IPS-15b (cell line): Measurements from ENCODE around the gene TRIM10.
"Not testable (repeated sequence)": the region's sequence is repeated elsewhere in the genome, so short reads cannot be mapped to it uniquely, and the experiment has no call there.

ENCODE experiments used
- H3K27me3 ChIP-seq: one replicate; pipeline ENCODE4 v1.6.1; 2013; ENCODE audit warnings: low read length; ENCODE audit not compliant: control insufficient read depth, insufficient read depth
- H3K36me3 ChIP-seq: one replicate; pipeline ENCODE4 v1.6.1; 2013; ENCODE audit warnings: low read length; ENCODE audit not compliant: control insufficient read depth, insufficient read depth
- H3K4me1 ChIP-seq: one replicate; pipeline ENCODE4 v1.6.1; 2013; ENCODE audit warnings: mild to moderate bottlenecking, low read length; ENCODE audit not compliant: control insufficient read depth, insufficient read depth
- H3K4me3 ChIP-seq: one replicate; pipeline ENCODE4 v1.5.1; 2013; ENCODE audit warnings: low read depth, low read length
- H3K9ac ChIP-seq: one replicate; pipeline ENCODE4 v1.6.1; 2013; ENCODE audit warnings: low read depth, mild to moderate bottlenecking, low read length
- H3K9me3 ChIP-seq: one replicate; pipeline ENCODE4 v1.6.1; 2013; ENCODE audit warnings: mild to moderate bottlenecking, low read length; ENCODE audit not compliant: control insufficient read depth, insufficient read depth

The TRIM10 gene

DNA sequence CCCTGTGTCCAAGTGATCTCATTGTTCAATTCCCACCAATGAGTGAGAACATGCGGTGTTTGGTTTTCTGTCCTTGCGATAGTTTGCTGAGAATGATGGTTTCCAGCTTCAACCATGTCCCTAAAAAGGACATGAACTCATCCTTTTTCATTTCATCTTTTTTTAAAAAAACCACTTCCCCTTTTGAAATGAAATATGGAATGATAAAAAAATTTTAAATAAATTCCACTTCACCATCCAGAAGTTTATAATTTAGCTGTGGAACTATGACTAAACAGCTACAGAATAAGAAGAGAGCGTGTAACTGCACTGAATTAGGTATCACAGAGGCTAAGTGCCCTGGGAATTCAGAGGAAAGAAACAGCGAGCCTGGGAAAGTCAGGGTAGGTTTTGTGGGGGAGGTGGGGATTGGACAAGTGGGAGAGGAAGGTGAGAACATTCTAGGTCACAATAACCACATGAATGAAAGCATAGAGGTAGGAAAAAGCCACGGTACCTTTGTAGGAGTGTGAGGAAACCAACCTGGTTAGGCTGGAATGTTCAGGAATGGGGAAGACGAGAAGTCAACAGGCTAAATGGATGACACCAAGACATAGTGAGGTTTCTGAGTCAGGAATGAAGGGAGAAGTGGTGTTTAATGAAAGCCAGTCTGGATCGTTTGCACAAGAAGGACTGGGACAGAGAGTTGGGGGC, 11.0 kb downstream of the TRIM10 start:
- no peak overlapping the region for H3K9ac ChIP-seq
- peaks cover 3% of the 10 kb centered on the region for H3K27me3 ChIP-seq
- H3K4me3 ChIP-seq: no peak overlapping the region
- H3K9me3 ChIP-seq: no peaks in the 10 kb centered on the region
- no peaks in the 10 kb centered on the region for H3K36me3 ChIP-seq
- H3K4me1 ChIP-seq: no peaks in the 10 kb centered on the region

DNA sequence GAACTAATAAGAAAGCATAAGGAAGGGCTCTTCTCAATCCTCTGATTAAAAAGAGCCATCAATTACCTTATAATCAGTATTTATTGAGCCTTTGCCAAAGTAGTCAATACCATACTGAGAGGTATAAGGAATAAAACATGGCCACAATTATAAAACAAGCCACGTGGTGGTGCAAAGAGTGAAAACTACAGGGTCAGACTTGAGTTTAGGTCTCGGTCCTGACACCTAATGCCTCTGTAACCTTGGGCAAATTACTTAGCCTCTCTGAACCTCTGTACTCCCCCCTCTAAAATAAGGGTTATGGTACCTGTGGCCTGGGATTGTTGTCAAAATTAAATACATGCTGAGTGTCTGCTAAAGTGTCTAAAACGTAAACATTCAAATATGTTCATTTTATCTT, 11.8 kb downstream of the TRIM10 start:
- Histone ChIP-seq H3K4me3 (no peak overlapping the region), H3K9ac (no peak overlapping the region), H3K36me3 (no peaks in the 10 kb centered on the region), H3K4me1 (no peaks in the 10 kb centered on the region), H3K27me3 (peaks cover 3% of the 10 kb centered on the region), H3K9me3 (no peaks in the 10 kb centered on the region)

DNA sequence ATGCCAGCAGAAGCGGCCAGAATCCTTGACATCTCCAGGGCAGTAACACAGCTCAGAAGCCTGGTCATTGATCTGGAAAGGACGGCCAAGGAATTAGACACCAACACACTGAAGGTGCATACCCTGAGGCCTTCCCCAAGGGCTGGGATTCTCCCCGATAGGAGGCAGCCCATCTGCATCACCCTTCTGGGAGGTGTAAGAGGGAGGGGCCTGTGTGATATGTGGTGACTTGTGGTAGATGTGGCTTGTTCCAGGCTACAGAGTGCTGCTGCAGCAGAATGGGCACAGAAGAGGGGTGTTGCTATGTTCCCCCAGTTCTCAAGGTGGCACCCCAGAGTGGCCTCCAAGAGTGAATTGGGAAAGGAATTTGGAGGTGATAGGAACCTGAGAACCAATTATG, 13.9 kb downstream of the TRIM10 start:
- Histone ChIP-seq H3K4me3 (no peak overlapping the region), H3K9me3 (no peaks in the 10 kb centered on the region), H3K4me1 (no peaks in the 10 kb centered on the region), H3K9ac (no peak overlapping the region), H3K36me3 (no peaks in the 10 kb centered on the region), H3K27me3 (peaks cover 3% of the 10 kb centered on the region)

DNA sequence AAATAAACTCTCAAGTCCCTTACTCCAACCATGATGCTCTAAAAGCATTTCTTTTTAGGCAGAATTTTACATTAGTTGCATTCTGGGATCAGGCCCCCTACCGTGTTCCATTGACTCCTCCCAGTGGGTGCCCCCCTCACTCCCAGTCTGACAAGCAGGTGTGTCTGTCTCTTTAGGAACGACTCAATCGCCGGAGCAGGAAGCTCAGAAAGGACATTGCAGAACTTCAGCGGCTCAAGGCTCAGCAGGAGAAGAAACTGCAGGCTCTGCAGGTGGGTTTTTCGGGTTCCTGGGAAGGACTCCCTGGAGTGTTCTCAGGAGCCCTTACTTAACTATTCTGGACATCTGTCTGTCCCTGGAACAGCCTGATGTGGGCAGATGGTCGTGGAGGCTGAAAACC, 15.2 kb downstream of the TRIM10 start:
- Histone ChIP-seq H3K4me3 (no peak overlapping the region), H3K27me3 (peaks cover 3% of the 10 kb centered on the region), H3K36me3 (no peaks in the 10 kb centered on the region), H3K4me1 (no peaks in the 10 kb centered on the region), H3K9ac (no peak overlapping the region), H3K9me3 (no peaks in the 10 kb centered on the region)

DNA sequence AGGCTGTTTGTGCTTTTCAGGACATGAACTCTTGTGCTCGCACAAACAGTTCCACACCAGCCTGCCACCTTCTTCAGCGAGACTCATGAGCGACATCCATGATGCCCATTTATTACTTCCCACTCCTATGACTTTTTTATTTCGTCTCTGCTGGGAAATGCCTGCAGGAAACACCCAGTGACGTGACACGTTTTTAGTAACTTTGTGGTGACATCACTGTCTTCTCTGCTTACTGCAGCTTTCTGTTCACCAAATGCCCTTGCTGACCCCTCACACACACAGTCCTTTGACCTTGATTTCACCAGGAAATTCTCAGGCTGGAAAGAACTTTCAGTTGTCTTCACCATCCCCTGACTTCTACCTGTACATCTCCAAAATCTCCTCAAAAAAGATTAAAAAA, 16.2 kb downstream of the TRIM10 start:
- no peak overlapping the region for H3K4me3 ChIP-seq
- no peaks in the 10 kb centered on the region for H3K4me1 ChIP-seq

DNA sequence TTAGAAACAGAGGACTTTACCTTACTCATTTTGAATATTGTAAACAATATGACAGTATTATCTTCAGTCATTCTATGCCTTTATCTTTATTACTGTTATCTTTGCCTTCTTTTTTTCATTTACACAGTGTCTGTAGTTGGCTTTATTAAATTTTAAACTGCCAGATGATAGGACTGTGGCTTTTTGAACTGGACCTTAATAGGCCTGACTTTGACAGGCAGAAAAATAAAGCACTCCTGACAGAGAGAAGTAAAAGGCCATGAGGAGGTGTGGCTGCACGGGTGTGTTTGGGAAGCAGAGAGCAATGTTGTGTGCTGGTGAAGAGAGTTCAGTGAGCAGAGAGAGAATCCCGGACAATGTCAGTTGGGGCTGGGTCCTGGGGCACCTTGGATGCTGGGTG, 17.2 kb downstream of the TRIM10 start:
- H3K4me3 ChIP-seq: no peak overlapping the region
- H3K27me3 ChIP-seq: no peaks in the 10 kb centered on the region
- H3K9me3 ChIP-seq: no peaks in the 10 kb centered on the region
- no peak overlapping the region for H3K9ac ChIP-seq
- no peaks in the 10 kb centered on the region for H3K36me3 ChIP-seq
- no peaks in the 10 kb centered on the region for H3K4me1 ChIP-seq

More for the DNA sequence above, 16.2 kb downstream of the TRIM10 start:
- Histone ChIP-seq H3K36me3 (no peaks in the 10 kb centered on the region), H3K9me3 (no peaks in the 10 kb centered on the region), H3K9ac (no peak overlapping the region), H3K27me3 (no peaks in the 10 kb centered on the region)

DNA sequence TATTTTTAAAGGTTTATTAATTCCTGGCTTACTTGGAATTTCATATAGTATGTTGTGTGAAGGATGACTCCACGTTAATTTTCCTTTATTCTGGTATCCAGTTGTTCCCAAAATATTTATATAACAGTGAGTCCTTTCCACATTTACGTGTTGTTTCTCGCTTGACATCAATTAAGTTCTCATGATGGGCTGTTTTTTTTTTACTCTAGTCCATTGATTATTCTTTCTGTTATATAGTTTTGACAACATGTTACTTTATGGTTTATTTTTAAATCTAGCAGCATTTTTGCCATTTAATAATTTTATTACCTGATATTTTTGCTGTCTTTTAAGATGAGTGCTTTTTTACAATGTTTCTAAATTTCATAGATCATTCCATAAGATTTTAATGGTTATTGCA, 18.3 kb downstream of the TRIM10 start:
- Histone ChIP-seq H3K4me1 (no peaks in the 10 kb centered on the region), H3K4me3 (no peak overlapping the region), H3K9me3 (no peaks in the 10 kb centered on the region), H3K9ac (no peak overlapping the region), H3K36me3 (no peaks in the 10 kb centered on the region), H3K27me3 (no peaks in the 10 kb centered on the region)

DNA sequence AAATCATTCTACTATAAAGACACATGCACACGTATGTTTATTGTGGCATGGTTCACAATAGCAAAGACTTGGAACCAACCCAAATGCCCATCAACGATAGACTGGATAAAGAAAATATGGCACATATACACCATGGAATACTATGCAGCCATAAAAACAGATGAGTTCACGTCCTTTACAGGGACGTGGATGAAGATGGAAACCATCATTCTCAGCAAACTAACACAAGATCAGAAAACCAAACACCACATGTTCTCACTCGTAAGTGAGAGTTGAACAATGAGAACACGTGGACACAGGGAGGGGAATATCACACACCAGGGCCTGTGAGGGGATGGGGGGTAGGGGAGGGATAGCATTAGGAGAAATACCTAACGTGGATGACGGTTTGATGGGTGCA, 20.8 kb downstream of the TRIM10 start:
- not testable (repeated sequence) for H3K27me3 ChIP-seq, H3K9me3 ChIP-seq, H3K4me1 ChIP-seq, H3K4me3 ChIP-seq, H3K9ac ChIP-seq, H3K36me3 ChIP-seq

DNA sequence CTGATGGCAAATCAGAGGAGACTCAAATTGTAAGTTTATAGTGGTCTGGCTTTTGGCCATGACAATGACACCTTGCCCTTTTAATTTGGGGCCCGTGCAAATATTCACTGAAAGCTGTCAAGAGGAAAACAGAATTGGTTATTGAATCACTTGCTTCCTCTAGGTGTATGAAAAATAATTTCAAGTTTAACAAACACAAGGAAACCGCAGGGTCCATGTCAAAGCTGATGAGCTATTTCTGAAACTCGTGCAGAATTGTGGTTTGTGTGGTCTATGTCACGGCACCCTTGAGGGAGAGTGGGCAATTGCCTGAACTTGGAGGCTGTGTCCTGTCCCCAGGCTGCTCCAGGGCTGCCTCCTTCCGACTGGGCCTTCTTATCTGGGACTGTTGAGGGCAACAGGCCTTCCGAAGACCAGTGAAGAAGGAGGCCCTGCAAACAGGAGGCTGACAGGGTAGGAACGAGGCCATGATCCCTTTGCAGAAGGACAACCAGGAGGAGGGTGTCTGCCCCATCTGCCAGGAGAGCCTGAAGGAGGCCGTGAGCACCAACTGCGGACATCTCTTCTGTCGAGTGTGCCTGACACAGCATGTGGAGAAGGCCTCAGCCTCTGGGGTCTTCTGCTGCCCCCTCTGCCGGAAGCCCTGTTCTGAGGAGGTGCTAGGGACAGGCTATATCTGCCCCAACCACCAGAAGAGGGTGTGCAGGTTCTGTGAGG, 24.3 kb downstream of the TRIM10 start:
- no peak overlapping the region for H3K4me3 ChIP-seq
- no peaks in the 10 kb centered on the region for H3K9me3 ChIP-seq
- no peak overlapping the region for H3K9ac ChIP-seq
- no peaks in the 10 kb centered on the region for H3K4me1 ChIP-seq
- peaks cover 10% of the 10 kb centered on the region for H3K27me3 ChIP-seq
- H3K36me3 ChIP-seq: no peaks in the 10 kb centered on the region

DNA sequence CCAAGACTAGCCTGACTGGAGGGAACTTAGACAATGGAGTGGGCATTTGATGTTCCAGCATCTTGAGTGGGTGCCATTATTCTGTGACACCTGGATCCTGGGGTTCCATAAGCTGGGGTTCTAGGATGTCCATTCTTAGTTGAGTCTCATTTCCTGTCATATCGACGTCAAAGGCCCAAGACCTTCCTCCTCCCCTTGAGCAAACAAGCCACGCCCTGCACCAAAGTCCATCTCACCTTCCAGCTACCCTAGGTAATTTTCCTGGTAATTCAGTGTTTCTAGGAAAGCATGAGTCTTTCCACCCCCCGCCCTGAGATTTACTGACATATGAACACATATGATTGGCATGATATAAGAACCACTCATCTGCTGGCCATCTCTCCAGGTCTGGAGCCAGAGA, 25.3 kb downstream of the TRIM10 start, which contains the start of gene TRIM40:
Gene TRIM40 (plus strand): TSS at position 384 of the 400 bp plus-strand sequence. CDS start 897 bp downstream, outside the sequence.
- Histone ChIP-seq H3K4me3 (no peak within 1 kb of the TSS), H3K9me3 (no peaks in the 10 kb centered on the region), H3K27me3 (peaks cover 19% of the 10 kb centered on the region), H3K9ac (no peak within 1 kb of the TSS), H3K4me1 (no peaks in the 10 kb centered on the region), H3K36me3 (no peaks in the 10 kb centered on the region)

DNA sequence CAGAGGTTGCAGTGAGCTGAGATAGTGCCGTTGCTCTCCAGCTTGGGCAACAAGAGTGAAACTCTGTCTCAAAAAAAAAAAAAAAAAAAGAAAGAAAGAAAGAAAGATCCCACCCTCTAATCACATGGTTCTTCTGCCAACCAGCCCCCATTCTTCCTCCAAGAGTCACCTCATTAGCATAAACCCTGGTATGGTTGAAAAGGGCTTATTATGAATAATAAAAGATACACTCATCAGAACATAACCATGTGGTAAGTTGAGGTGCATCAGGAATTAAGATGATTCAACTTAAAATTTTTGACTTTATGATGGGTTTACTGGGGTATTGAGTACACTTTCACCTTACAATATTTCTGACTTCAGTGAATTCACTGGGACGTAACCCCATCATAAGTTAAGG, 25.9 kb downstream of the TRIM10 start:
- H3K27me3 ChIP-seq: peaks cover 25% of the 10 kb centered on the region
- no peak overlapping the region for H3K9ac ChIP-seq
- H3K36me3 ChIP-seq: no peaks in the 10 kb centered on the region
- no peaks in the 10 kb centered on the region for H3K4me1 ChIP-seq
- H3K9me3 ChIP-seq: no peaks in the 10 kb centered on the region
- H3K4me3 ChIP-seq: no peak overlapping the region

DNA sequence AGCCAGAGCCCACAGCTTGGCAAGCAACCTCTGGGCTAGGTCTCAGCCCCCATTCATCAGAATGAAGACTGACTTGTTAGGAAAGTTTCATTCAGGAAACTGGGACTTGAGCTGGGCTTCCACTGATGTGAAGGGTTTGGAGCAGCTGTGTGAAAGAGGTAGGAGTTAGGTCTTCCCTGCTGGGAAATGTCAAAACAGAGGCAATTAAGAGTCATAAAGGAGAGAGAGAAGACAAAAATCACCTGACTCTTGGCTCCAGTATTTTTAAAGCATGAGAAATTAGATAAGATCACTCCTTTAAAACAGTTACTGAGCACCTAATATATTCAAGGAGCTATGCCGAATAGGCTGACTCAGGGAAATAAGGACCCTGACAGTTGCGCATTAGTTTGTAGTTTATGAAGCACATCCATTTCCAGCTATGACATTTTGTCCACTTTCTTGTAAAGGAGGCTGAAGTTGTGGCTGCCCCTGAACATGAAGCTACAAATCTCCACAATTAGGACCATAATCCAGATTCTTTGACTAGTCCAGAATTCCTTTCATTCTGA, 29.0 kb downstream of the TRIM10 start:
- Histone ChIP-seq H3K36me3 (no peaks in the 10 kb centered on the region), H3K4me1 (no peaks in the 10 kb centered on the region), H3K9me3 (no peaks in the 10 kb centered on the region), H3K4me3 (no peak overlapping the region), H3K9ac (no peak overlapping the region), H3K27me3 (peaks cover 56% of the 10 kb centered on the region)
